HL-60/S4 (cell line): ENCODE measurements around the gene GLT6D1.
"Not testable (repeated sequence)": the region's sequence is repeated elsewhere in the genome, so short reads cannot be mapped to it uniquely, and the experiment has no call there.

Experiments
- in situ Hi-C: fragments of 300-500 bp; cut with MboI; formaldehyde crosslinking; loops from 2 replicates; pipeline ENCODE4 v1.14.3; 2022; ENCODE audit warnings: low sequenced_read_pairs

The GLT6D1 gene, protein sequence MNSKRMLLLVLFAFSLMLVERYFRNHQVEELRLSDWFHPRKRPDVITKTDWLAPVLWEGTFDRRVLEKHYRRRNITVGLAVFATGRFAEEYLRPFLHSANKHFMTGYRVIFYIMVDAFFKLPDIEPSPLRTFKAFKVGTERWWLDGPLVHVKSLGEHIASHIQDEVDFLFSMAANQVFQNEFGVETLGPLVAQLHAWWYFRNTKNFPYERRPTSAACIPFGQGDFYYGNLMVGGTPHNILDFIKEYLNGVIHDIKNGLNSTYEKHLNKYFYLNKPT

DNA sequence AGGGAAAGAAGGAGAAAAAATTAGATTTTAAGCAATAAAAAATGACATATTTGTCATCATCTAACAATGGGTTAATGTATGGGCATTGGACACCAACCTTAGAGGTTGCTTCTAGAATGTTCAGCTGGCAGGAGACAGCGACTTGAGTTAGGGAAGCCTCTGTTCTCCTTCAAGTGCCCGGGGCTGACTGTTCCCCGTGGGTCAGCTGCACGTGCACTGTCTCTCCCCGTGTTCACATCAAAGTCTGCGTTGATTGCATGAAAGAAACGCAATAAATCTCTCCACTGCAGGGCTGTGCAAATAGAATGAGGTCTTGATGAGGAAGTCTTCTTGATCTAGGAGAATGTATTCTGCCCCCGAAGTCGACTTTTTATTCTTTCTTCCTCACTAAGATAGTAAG lies at the start of gene GLT6D1:
Gene GLT6D1, minus strand, starts transcription at position 345 of the 400 bp plus-strand sequence. CDS start 353 bp downstream, outside the sequence.
- in situ Hi-C loops: no loop called here

DNA sequence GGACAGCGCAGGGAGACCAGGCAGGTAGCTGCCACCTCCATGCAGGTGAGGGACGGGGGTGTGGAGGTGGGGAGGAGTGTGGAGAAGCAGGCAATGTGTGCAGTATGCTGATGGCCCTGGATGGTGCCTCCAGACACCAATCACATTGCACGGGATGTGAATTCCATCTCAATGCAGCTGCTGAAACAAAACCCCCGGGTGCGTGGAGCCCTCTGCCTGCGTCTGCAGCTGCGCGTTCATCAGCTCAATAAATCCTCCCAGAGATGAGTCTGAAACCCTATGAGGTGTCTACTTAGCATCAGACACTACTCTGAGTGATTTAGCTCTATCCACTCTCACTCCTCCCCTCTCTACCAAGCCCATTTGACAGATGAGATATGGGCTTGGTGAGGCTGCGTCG lies 49.7 kb upstream of the GLT6D1 start:
- in situ Hi-C loops: no loop called here

DNA sequence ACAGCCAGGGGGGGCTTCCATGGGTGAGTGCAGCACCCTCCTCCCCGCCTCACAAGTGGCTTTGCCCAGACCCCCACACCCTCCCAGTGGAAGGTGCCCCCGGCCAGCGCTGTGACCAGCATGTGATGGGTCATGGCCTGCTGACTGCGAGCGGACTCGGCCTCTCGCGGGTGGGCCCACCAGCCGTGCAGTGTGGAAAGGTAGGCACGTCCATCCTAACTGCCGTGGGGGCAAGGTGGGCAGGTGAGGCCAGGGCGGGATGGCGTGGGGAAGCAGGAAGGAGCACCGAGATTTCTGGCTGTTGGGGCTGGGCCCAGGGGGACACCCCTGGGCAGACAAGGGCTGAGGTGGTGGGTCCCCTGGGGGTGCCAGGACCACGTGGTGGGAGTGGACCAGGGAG lies 47.9 kb upstream of the GLT6D1 start:
- in situ Hi-C loops: no loop called here

DNA sequence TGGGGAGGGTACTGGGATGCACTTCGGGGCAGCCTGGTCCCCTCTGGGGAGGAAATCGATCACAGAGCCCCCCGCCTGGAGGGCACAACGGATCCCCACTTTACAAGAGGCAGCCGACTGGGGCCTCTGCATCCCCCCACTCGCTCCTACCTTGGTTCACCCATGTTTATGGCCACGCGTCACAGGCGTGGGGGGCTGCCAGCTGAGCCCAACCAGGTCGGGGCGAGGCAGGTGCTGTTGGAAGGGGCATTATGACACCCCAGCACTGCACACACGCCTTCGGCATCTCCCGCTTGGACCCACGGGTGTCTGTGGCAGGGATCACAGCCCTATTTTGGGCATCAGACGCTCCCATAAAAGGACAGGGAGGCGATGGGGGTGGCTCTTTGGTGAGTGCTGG lies 45.4 kb upstream of the GLT6D1 start:
- in situ Hi-C loops: no loop called here

DNA sequence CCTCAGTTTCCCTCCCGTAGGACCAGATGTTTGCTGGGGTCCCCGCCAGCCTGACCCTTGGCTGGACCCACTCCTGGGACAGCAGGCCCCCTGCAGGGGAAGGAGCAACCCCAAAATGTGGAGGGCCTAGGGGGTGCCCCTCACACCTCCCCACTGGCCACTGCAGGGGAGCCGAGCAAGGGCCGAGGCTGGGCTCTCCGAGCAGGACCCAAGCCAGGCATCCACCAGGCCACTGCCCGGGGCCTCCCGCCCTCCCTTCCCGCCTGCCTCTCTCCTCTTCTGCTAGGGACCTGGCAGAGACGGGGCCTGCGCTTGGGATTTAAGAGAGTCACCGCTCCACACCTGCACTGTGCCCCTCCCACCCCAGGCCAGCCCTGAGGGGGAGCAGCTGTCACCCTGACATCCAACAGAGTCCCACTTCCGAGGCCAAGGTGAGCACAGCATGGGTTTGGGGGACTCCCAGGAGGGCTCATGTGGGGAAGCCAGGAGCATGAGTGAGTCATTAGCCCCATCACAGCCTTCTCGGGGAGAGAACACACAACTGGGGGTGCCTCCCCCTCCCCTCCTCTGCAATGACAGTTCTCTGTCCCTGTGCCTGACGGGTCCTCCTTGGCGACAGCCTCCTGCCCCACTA lies 44.2 kb upstream of the GLT6D1 start:
- in situ Hi-C loops: no loop called here

DNA sequence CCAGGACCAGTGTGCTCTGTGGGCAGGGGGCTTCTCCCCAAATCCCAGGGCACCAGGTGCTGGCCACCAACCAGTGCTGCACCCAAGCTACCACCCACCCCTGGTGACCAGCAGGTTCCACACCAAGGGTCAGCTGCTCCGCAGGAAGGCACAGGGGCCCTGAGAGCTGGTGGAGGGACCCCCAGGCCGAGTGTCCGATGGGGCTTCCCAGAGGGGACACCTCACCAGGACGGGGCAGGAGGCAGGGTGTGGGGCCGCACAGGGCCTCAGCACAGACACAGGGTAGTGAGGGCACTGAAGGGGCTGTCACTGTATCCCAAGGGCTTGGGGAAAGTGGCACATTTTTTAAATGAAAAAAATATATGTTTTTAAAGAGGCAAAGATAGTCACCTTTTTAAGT lies 41.8 kb upstream of the GLT6D1 start:
- in situ Hi-C loops: no loop called here

DNA sequence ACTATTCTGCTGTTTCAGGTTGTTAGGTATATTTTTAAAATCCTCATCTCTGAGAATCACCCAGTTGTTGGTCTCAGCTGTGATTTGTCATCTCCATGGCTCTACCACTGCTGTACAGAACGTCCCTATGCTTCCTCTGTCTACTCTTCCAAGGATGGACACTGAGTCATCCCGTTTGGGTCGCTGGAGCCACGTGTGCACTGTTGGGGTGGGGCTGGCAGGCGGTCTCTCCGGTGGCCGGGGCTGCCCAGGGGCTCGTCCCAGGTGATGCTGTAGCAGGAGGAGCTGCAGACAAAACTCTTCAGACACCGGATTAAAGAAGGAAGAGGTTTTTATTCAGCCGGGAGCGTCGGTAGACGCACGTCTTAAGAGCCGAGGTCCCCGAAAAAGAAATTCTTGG lies 40.7 kb upstream of the GLT6D1 start:
- in situ Hi-C loops: no loop called here

DNA sequence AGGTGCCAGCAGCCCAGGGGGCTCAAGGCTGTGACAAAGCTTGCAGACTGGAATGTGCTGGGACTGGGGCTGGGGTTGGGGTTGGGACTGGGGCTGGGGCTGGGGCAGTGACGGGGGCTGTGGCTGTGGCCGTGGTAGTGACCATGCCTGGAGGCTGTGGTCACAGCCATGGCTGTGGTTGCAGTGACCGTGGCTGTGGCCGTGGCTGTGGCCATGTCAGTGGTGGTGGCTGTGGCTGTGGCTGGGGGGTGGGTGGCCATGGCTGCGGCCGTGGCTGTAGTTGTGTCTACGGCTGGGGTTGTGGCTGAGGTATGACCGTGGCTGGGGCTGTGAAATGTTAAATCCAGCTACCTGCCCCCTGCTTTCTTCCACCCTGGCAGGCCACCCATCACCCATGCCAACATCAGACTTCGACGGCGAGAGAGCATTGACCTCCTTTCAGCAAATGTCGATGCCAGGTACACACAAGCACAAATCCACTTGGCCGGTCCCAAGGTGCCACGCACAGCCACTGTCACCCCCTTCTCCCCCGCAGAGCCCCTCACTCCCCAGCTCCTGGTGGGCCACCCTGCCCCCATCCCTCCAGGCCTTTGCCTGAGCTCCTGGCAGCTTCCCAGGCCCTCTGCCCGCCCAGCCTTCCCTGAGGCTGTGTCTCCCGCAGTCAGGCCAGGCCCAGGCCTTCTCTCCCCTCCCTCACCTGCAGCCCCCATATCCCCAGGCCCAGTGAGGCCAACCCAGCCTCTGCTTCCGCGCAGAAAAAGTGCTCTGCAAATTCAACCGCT lies 39.1 kb upstream of the GLT6D1 start:
- in situ Hi-C loops: no loop called here

DNA sequence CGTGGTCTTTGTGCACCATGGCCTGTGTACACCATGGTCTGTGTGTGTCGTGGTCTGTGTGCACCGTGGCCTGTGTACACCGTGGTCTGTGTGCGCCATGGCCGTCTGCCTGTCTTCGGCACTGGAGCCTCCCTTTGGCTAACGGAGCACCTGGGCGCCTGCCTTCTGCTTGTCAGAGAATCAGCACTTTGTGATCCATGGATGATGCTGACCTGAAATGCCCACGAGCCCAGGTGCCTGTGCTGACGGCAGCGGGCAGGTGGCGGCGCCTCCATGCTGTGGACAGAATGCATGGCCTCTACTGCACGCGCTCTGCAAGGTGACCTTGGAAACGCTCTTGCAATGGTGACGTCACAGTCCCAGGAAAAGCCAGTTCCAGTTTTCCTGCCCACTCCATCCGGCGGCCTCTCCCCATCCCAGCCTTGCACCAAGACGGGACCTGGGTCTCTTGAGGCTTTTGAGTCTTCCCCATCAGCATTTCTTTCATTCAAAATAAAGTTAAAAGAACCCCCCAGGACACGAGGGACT lies 38.4 kb upstream of the GLT6D1 start:
- in situ Hi-C loops: no loop called here

DNA sequence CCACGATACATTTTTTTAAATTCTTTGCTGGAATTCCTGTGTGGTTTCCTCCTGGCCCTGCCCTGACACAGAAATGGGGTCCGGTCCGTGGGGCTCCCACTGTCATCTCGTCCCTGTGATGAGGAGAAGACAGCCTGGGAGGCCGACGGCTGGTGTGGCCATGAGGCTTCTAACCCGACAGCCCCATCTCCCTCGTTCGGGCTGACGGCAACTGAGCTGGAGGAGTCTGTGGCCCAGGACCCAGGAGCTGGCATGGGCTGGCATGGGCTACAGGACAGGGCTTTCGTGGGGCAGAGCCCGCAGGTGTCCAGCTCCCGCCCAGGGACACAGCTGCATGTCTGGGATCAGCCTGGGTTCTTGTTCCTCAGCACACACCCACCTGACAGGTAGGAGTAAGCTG lies 37.6 kb upstream of the GLT6D1 start:
- in situ Hi-C loops: no loop called here

DNA sequence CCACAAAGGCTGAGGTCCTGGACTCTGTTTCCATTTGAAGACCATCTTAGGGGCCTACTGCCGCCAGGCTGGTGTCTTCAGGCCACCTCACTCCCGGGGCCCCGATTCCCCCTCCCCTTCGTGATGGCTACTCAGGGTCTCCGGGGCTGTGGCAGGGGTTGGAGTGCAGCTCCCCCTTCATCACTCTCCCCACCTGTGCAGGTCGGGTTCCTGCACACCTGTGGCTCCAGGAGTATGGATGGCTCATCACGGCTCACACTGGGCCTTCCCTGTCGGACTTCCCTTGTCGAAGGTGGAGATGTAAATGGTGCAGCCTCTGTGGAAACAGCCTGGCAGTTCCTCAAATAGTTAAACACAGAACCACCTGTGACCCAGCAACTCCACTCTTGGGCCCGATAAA lies 35.6 kb upstream of the GLT6D1 start:
- in situ Hi-C loops: no loop called here

DNA sequence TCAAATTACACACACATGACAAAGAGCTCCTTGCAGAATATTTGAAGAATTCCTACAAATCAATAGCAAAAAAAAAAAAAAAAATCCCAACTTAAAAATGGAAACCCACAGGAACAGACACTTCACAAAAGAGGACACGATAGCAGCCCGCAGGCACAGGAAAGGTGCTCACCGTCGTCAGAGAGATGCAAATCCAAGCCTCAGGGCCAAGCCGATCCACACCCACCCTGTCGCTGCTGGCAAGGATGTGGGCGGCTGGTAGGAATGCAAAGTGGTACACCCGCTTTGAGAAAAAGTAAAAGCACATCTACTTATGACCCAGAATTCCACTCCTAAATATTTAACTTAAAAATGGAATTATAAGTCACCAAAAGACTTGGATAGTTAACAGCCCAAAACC lies 34.6 kb upstream of the GLT6D1 start:
- in situ Hi-C loops: no loop called here

DNA sequence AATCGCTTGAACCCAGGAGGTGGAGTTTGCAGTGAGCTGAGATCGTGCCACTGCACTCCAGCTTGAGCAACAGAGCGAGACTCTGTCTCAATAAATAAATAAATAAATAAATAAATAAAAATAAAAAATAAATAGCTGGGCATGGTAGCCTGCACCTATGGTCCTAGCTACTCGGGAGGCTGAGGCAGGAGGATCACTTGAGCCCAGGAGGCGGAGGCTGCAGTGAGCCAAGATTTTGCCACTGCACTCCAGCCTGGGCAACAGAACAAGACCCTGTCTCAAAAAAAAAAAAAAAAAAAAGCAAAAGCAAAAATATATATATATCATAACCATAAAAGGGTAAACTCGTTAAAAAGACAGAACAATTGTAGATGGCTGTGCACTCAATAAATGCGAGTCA lies 33.4 kb upstream of the GLT6D1 start:
- in situ Hi-C loops: not testable (repeated sequence)

DNA sequence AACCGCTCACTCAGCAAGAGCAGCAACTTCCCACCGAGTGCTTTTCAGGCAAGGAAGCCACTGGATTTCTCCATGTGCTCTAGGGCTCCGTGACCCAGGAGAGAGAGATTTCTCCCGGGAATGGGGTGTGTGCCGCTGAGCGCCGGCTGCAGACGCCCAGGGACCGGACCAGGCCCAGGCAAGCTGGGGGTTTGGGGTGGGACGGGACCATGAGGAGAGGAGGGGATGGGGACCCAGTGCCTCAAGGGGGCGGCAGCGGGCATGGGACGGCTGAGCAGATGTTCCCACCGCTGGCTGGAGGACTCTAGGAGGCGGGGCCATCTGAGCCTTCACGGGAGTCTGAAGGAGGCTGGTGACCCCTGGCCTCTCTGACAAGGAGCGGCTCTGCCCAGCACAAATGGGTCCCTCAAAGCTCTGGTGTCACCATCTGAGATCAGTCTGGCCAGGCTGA lies 32.3 kb upstream of the GLT6D1 start:
- in situ Hi-C loops: no loop called here

DNA sequence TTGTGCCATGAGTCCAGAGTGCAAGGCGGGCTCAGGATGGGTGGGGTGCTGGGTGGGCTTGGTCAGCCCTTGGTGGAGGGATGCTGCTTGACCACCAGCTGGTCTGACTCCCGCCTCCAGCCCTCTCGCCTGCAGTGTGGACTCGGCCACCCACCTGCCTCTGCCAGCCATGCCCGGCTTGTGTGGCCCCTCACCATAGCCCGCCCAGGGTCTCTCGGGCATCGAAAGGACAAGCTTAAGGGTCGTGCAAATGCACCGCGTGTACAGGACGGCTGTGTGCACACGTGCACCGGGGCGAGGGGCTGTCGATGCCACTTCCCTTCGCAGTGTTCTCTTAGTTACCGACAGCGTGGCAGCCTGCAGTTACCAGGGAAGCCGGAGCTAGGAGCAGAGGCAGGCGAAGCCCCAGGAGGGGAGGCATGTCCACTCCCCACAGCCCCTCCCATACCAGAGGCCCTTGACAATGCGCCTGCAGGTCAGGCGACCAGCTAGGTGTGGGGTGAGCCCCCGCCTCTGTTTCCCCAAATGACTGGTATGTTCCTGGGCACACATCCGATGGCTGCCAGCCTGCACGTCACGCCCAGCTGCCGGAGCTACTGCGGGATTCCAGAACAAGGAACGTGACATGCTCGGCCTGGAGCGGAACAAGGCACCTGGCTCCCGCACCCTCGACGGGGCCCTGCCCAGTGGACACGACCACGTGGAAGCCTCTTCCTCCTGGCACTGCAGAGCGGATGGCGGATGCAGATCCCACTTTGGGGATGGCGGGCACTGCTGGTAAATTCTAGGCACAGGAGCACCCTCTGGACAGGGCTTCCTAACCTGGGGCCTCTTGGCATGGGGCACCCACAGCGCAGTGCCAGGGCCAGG lies 31.6 kb upstream of the GLT6D1 start:
- in situ Hi-C loops: no loop called here

DNA sequence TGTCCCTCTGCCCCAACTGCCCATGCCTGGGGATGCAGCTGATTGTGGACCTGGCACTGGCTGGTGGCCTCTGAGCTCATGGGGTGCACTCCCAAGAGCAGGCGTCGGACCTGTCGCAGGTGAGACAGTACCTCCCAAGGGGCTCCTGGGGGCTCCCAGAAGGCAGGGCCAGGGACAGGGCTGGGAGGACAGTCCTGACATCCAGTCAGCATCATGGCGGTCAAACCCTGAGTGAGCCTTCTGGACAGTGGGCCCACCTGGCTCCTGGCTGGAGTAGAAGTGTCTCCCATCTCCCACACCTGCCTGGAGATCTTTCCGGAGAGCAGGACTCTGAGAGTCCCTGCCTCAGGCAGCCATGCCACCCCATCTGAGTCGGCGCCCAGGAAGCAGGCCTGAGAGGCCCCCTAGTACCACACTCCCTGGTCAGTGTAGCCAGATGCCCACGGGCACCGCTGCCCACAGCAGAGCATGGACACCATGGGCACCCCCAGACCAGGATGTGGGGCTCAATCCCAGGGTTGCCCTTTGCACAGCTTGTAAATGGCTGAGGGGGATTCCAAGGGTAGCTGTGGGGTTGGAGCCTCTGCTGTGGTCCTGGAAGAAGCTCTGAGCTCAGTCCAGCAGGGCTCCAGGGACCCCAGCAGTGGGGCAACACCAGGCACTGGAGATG lies 30.4 kb upstream of the GLT6D1 start:
- in situ Hi-C loops: no loop called here

DNA sequence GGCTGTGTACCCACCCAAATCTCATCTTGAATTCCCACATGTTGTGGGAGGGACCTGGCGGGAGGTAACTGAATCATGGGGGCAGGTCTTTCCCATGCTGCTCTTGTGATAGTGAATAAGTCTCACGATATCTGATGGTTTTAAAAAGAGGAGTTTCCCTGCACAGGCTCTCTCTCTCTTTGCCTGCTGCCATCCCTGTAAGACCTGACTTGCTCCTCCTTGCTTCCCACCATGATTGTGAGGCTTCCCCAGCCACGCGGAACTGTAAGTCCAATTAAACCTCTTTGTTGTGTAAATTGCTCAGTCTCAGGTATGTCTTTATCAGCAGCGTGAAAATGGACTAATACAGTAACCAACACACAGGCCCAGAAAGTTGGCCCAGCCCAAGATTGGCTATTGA lies 29.7 kb upstream of the GLT6D1 start:
- in situ Hi-C loops: not testable (repeated sequence)

DNA sequence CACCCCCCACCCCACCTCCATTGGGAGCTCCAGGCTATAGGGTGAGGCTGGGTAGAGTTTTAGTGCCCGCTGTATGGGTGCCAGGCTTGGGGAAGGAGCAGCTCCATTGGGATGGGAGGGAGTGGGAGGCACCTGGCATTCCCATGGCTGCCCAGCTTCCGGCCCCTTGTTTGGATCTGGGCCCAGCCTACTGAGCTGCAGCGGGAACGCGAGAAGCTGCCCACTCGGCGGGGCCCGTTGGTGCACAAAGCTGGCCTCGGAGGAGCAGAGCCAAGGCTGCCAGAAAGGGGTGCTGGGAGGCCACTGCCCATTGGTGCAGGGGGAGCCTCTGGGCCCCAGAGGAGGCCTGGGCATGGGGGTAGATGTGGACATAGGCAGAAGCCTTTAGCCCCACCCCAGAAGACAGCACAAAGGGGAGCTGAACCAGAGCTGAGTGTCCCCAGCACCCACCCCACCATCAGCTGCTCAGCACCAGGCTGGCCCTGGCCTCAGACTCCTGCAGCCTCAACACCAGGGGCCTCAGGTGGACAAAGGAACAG lies 28.2 kb upstream of the GLT6D1 start:
- in situ Hi-C loops: no loop called here

DNA sequence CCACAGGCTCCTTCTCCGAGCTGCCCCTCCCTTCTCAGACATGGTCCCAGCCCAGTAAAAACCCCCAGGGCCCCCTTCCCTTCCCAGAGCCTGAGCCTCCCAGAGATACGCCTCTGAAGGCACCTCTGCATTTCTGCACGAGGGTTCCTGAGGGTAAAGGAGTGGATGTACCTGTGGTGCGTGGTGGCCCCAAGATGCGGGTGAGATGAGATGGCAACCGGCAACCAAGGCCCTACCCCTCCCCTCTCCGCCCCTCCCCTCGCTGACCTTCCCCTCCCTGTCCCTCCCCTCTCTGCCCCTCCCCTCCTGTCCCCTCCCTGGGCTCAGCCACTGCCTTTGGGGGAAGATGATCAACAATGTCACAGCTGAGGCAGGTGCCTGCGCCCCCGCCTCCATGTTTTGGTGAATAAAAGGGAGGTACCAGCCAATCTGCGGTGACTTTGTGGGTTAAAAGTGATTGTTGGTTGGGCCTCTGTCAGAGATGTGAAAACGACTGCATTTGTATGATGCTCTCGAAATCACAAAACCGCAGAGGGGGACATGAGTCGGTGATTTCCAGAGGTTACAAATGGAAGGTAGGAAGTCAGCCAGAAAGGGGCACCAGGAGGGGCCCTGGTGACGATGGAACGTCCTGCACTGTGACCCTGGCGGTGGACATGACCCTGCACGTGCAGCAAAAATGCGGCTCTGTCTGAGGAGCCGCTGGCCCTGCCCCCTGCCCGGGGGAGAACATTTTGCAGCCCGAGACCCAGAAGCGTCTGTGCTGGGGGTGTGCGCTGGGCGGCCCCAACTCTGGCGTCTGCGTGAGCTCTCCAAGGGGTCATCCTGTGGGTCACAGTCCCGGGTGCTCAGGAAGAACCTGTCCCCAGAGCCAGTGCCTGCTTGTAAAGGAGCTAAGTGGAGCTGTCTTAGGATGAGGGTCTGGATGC lies 27.5 kb upstream of the GLT6D1 start:
- in situ Hi-C loops: no loop called here
